ENCODE data around the gene POLR3A.

Gene POLR3A

DNA sequence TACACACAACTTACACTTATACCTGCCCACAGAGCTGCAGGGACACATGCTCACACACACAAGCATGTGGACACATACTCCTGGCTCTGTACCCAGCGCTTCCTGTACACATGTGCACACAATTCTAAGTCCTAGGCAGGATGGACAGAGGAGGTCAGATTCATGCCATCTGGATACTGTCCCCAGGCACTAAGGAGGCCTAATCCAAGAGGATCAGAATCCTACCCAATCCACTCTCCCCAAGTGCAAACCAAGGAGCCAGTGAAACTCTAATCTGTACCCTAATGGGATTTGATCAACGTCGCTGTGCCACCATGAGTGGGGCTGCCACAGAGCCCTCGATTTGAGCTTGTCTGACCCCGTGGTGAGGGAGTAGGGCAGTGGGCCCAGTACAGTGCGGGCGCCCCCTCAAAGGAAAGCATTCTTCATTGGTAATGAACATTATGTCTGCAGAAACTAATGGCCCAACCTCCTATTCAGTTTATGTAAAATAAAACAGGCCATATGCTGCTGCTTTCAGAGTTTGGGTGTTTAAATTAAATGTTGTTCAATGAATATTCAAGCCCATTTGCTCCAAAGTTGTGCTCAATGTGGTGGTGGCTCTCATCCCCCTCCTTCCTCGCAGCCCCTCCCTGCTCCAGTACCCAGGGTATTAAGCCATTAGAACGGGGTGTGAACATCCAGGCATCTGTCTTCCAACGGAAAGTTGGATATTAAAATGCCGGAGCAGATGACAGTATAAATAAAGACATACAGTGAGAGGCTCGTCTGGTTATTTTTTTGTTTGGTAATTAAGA lies 30.8 kb upstream of the POLR3A start:
- no peak overlapping the region for H3K4me3 ChIP-seq (replicated peaks; ENCODE audit: low read depth, low read length)
- DNase-seq (ENCODE audit: low read depth) = no peak
- TF ChIP-seq, protein P1, sequence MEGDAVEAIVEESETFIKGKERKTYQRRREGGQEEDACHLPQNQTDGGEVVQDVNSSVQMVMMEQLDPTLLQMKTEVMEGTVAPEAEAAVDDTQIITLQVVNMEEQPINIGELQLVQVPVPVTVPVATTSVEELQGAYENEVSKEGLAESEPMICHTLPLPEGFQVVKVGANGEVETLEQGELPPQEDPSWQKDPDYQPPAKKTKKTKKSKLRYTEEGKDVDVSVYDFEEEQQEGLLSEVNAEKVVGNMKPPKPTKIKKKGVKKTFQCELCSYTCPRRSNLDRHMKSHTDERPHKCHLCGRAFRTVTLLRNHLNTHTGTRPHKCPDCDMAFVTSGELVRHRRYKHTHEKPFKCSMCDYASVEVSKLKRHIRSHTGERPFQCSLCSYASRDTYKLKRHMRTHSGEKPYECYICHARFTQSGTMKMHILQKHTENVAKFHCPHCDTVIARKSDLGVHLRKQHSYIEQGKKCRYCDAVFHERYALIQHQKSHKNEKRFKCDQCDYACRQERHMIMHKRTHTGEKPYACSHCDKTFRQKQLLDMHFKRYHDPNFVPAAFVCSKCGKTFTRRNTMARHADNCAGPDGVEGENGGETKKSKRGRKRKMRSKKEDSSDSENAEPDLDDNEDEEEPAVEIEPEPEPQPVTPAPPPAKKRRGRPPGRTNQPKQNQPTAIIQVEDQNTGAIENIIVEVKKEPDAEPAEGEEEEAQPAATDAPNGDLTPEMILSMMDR (IDR thresholded peaks at IDR 0.05; ENCODE audit: low read length, missing control alignments) = no peak

DNA sequence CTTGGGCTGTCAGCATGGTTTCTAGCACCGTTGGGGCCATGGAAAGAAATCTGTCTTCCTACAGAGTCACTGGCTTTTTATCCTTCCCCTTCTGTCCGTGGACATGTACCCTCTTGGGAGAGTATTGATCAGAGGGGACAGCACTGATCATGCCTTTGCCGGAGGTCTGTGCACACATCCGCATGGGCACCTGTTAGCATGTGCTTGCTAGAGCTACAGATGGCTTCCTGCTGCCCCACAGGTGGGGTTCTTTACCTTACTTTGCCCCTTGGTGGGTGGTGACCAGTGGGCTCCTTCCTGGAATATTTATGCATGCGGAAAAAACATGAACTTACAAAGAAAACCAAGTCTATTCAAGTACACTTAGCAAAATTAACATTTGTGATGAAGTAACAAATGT lies 29.2 kb upstream of the POLR3A start:
- TF ChIP-seq, protein P1 (IDR thresholded peaks at IDR 0.05; ENCODE audit: low read length, missing control alignments) = no peak
- no peak overlapping the region for H3K4me3 ChIP-seq (replicated peaks; ENCODE audit: low read depth, low read length)
- DNase-seq (ENCODE audit: low read depth) = no peak

GRCh38 chr10:78053211-78053868 lies 24.0 kb upstream of the POLR3A start:
- TF ChIP-seq, protein P1 (IDR thresholded peaks at IDR 0.05; ENCODE audit: low read length, missing control alignments) = no peak
- H3K4me3 ChIP-seq (replicated peaks; ENCODE audit: low read depth, low read length) = no peak overlapping the region
- DNase-seq (ENCODE audit: low read depth) = peak; percentile 57

- no peak for DNase-seq (ENCODE audit: low read depth)
- no peak overlapping the region for H3K4me3 ChIP-seq (replicated peaks; ENCODE audit: low read depth, low read length)
- TF ChIP-seq, protein P1 (IDR thresholded peaks at IDR 0.05; ENCODE audit: low read length, missing control alignments) = no peak
Observed at GRCh38 chr10:78049851-78050250, 20.5 kb upstream of the POLR3A start.

- TF ChIP-seq, protein P1 (IDR thresholded peaks at IDR 0.05; ENCODE audit: low read length, missing control alignments) = peak; percentile 97
- H3K4me3 ChIP-seq (replicated peaks; ENCODE audit: low read depth, low read length) = no peak overlapping the region
- DNase-seq (ENCODE audit: low read depth) = peak; percentile 90
Observed at GRCh38 chr10:78047314-78047891, 18.1 kb upstream of the POLR3A start.

- no peak overlapping the region for H3K4me3 ChIP-seq (replicated peaks; ENCODE audit: low read depth, low read length)
- DNase-seq (ENCODE audit: low read depth) = no peak
- TF ChIP-seq, protein P1 (IDR thresholded peaks at IDR 0.05; ENCODE audit: low read length, missing control alignments) = no peak
Observed at GRCh38 chr10:78046711-78047269, 17.5 kb upstream of the POLR3A start.

Measured in fibroblast of pulmonary artery (primary cell).